ENCODE results near the gene KIRREL1. TPM values are rescaled to one million over a fixed set of nuclear protein-coding genes. Genes with fewer than 3 reads are reported as not detected.

Gene KIRREL1
- total RNA-seq, 3 donors from 2014 or later = 3.4 to 29.5 (median 13.5) TPM

DNA sequence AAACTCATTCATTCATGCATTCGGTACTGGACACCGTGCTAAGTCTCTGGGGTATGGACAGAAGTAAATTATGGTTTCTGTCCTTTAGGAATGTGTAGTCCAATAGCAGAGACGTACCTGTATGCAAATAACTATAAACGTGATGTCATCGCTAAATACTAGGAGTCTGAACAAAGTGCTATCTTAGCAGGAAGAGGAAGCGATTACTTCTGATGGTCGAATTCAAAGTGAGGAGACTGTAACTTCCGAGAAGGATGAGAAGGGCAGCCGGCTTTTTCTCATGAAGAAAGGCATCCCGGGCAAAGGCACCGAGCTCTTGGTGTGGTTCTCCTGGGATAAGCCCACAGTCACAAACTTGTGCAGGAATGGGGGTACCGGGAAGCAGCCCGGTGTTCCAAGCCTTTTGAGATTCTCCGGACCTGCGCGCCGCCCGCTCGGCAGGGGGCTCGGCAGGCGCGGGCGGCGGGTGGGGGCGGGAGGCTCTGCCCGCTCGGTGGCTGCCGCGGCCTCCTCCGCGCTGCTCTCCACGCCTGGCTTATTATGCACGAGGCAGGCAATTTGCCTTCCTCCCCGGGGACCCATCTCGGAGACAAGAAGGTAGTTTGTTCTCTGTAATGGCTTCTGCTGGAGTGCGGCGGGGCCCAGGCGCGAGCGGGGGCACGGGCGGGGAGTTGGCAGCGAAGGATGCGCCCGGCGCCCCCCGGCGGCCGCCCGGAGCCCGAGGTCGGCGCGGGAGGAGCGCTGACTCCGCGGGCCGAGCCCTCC is 119.7 kb downstream of the KIRREL1 start:
- no peak overlapping the region for H3K4me3 ChIP-seq
- H3K4me1 ChIP-seq (ENCODE audit: low read depth) = no peaks in the 10 kb centered on the region
- peak; percentile 79 for ATAC-seq
- H3K9me3 ChIP-seq = no peaks in the 10 kb centered on the region
- TF ChIP-seq, protein P1, sequence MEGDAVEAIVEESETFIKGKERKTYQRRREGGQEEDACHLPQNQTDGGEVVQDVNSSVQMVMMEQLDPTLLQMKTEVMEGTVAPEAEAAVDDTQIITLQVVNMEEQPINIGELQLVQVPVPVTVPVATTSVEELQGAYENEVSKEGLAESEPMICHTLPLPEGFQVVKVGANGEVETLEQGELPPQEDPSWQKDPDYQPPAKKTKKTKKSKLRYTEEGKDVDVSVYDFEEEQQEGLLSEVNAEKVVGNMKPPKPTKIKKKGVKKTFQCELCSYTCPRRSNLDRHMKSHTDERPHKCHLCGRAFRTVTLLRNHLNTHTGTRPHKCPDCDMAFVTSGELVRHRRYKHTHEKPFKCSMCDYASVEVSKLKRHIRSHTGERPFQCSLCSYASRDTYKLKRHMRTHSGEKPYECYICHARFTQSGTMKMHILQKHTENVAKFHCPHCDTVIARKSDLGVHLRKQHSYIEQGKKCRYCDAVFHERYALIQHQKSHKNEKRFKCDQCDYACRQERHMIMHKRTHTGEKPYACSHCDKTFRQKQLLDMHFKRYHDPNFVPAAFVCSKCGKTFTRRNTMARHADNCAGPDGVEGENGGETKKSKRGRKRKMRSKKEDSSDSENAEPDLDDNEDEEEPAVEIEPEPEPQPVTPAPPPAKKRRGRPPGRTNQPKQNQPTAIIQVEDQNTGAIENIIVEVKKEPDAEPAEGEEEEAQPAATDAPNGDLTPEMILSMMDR (IDR thresholded peaks at IDR 0.05) = no peak
- H3K36me3 ChIP-seq (ENCODE audit: low read depth) = no peaks in the 10 kb centered on the region
- intact Hi-C loops (cut with DNase I, micrococcal nuclease) = no loop called here
- DNase-seq = peak in 2 of 3 donors; percentile 28 to 53

- no peak for ATAC-seq
Observed at GRCh38 chr1:158113759-158114127, 120.3 kb downstream of the KIRREL1 start.

GRCh38 chr1:158115126-158115525 is 121.7 kb downstream of the KIRREL1 start:
- ATAC-seq (no peak), DNase-seq (no peak)
- Histone ChIP-seq H3K9me3 (no peaks in the 10 kb centered on the region), H3K4me1 (ENCODE audit: low read depth) (no peaks in the 10 kb centered on the region), H3K36me3 (ENCODE audit: low read depth) (no peaks in the 10 kb centered on the region), H3K4me3 (no peak overlapping the region)
- intact Hi-C loops (cut with DNase I, micrococcal nuclease) = no loop called here
- TF ChIP-seq, protein P1 (IDR thresholded peaks at IDR 0.05) = no peak

More at GRCh38 chr1:158113759-158114127, 120.3 kb downstream of the KIRREL1 start:
- Histone ChIP-seq H3K4me1 (ENCODE audit: low read depth) (no peaks in the 10 kb centered on the region), H3K4me3 (no peak overlapping the region), H3K36me3 (ENCODE audit: low read depth) (no peaks in the 10 kb centered on the region), H3K9me3 (no peaks in the 10 kb centered on the region)
- TF ChIP-seq, protein P1 (IDR thresholded peaks at IDR 0.05) = no peak
- intact Hi-C loops (cut with DNase I, micrococcal nuclease) = no loop called here
- no peak for DNase-seq

DNA sequence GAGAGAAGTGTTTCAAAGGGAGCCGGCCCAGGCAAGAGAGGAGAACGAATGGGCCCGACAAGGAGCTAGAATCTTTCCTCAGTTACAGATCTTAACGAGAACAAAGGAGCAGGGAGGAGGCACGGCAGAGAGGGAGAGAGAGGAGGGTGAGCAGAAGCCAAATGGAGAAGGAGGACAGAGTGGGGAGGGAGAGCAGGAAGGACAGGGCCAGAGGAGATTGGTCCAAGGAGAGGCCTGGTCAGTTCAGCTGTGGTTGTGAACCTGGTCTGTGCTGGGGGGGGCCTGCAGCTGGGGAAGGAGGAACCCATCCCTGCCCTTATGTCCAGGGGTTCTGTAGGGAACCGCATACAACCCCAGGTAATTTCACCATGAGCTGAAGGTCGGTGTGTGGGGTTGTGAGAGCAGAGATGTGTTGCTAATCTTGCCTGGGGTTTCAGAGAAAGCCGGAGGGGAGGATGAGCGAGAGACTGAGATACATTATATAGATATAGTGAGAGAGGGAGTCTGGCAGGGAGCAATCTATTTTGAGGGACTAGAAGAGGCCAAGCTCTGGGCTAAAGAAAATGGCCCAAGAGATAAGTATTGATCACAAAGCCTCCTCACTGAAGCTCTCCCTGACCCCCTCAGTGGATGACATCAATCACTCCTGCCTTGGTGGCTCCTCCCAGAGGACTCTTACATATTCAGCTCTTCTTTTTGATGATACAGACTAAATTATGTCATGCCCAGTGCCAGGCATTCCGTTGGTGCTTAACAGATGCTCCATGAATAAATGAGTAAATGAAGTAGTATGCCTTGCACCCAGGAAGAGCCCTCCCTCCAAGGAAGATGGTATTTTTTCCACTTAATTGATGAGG is 123.1 kb downstream of the KIRREL1 start:
- ATAC-seq (no peak), DNase-seq (no peak)
- Histone ChIP-seq H3K4me3 (no peak overlapping the region), H3K4me1 (ENCODE audit: low read depth) (no peaks in the 10 kb centered on the region), H3K9me3 (no peaks in the 10 kb centered on the region), H3K36me3 (ENCODE audit: low read depth) (no peaks in the 10 kb centered on the region)
- intact Hi-C loops (cut with DNase I, micrococcal nuclease) = no loop called here
- TF ChIP-seq, protein P1 (IDR thresholded peaks at IDR 0.05) = no peak

GRCh38 chr1:158117854-158118704 is 124.6 kb downstream of the KIRREL1 start:
- ATAC-seq (peak; percentile 71), DNase-seq (peak in 2 of 3 donors; percentile 26 to 63)
- Histone ChIP-seq H3K9me3 (no peaks in the 10 kb centered on the region), H3K4me1 (ENCODE audit: low read depth) (no peaks in the 10 kb centered on the region), H3K36me3 (ENCODE audit: low read depth) (no peaks in the 10 kb centered on the region), H3K4me3 (no peak overlapping the region)
- intact Hi-C loops (cut with DNase I, micrococcal nuclease) = no loop called here
- TF ChIP-seq, protein P1 (IDR thresholded peaks at IDR 0.05) = peak; percentile 27

All from mucosa of descending colon (tissue), 3 donors.